Renal pelvis (tissue), 4 donors: ENCODE data around the gene SAE1. TPM values are rescaled to one million over a fixed set of nuclear protein-coding genes. Genes with fewer than 3 reads are reported as not detected.
"Not testable (repeated sequence)": the region's sequence is repeated elsewhere in the genome, so short reads cannot be mapped to it uniquely, and the experiment has no call there.

Source experiments
- DNase-seq: peaks from one replicate; pipeline ENCODE4 v3.0.0-alpha.2; 2013
- polyA plus RNA-seq, 3 donors: library from polyadenylated mRNA; unstranded; fragments of 120-200 nt; gene quantifications; one replicate each; pipeline ENCODE4 v1.2.1, GENCODE V29; 2013; ENCODE audit not compliant: insufficient read length in 3 of 3

Gene SAE1
- polyA plus RNA-seq, 3 donors: 111 to 136 (median 112) TPM

GRCh38 chr19:47232422-47233211 lies 102.0 kb downstream of the SAE1 start:
- DNase-seq: no peak

- no peak for DNase-seq
These were observed 105.5 kb downstream of the SAE1 start for GRCh38 chr19:47236072-47236675.

- DNase-seq: no peak
These were observed 108.5 kb downstream of the SAE1 start for GRCh38 chr19:47239152-47239551.

GRCh38 chr19:47239610-47240296 lies 109.1 kb downstream of the SAE1 start:
- no peak for DNase-seq

GRCh38 chr19:47240556-47240955 lies 109.9 kb downstream of the SAE1 start:
- DNase-seq: no peak

GRCh38 chr19:47240996-47241918 lies 110.6 kb downstream of the SAE1 start:
- DNase-seq: no peak

GRCh38 chr19:47241919-47242577 lies 111.4 kb downstream of the SAE1 start:
- no peak for DNase-seq

- DNase-seq: no peak
These were observed 112.7 kb downstream of the SAE1 start for GRCh38 chr19:47243364-47243775.

- DNase-seq: peak; percentile 89
These were observed 113.3 kb downstream of the SAE1 start for GRCh38 chr19:47243776-47244547.

- DNase-seq: no peak
These were observed 116.8 kb downstream of the SAE1 start for GRCh38 chr19:47247308-47247990.

- not testable (repeated sequence) for DNase-seq
These were observed 122.4 kb downstream of the SAE1 start for GRCh38 chr19:47253016-47253415.

- DNase-seq: no peak
These were observed 122.8 kb downstream of the SAE1 start for GRCh38 chr19:47253467-47253881.

- DNase-seq: no peak
These were observed 123.3 kb downstream of the SAE1 start for GRCh38 chr19:47253970-47254369.

- peak; percentile 97 for DNase-seq
These were observed 125.5 kb downstream of the SAE1 start, which contains the start of gene CCDC9 for GRCh38 chr19:47255879-47256692. Gene CCDC9, plus strand, starts transcription at chr19:47256525. Its CDS starts 1,876 bp downstream, at chr19:47258401.

- peak; percentile 99 for DNase-seq
These were observed 126.2 kb downstream of the SAE1 start for GRCh38 chr19:47256693-47257410.

- no peak for DNase-seq
These were observed 127.0 kb downstream of the SAE1 start for GRCh38 chr19:47257411-47258169.

GRCh38 chr19:47258434-47258833 lies 127.8 kb downstream of the SAE1 start:
- DNase-seq: no peak
